WI38 (cell line): ENCODE measurements around the gene SSMEM1.

Source experiments
- H3K4me3 ChIP-seq: 2 replicates; pipeline ENCODE4 v1.5.1; 2011; ENCODE audit warnings: low read depth, mild to moderate bottlenecking, control low read depth, low read length
- CTCF ChIP-seq: IDR thresholded peaks from 2 replicates; pipeline ENCODE4 v1.5.1; 2012; ENCODE audit warnings: low read depth, mild to moderate bottlenecking, control low read depth, low read length

SSMEM1 gene

GRCh38 chr7:130258494-130259078 lies 50.9 kb downstream of the SSMEM1 start:
- TF ChIP-seq CTCF: no peak

GRCh38 chr7:130262448-130262847 lies 54.8 kb downstream of the SSMEM1 start:
- H3K4me3 ChIP-seq: no peak overlapping the region
- TF ChIP-seq CTCF: no peak

More at GRCh38 chr7:130258494-130259078, 50.9 kb downstream of the SSMEM1 start:
- H3K4me3 ChIP-seq: no peak overlapping the region

GRCh38 chr7:130263130-130263529 lies 55.5 kb downstream of the SSMEM1 start:
- no peak overlapping the region for H3K4me3 ChIP-seq
- no peak for TF ChIP-seq CTCF
